ENCODE results near the gene FASTKD3.

The FASTKD3 gene

DNA sequence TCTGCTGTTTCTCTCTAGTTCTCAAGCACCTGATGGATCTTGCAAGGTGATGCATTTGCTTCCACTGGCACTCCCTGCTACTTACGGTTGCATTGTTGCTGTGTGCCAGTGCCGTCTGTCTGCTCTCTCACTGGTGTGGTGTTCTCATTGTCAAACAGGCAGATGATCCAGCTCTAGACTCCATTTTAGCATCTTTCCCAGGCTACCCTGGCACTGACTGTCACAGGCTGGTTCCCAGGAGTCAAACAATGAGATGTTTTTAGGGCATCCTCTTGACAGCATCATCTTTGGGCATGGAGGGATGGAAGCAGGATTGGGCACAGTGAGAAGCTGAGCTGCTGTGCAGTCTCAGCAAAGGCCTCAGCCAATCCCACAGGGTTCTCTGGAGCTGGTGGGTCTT is 13.0 kb upstream of the FASTKD3 start:
- no peak for ATAC-seq (ENCODE audit: low read depth)
- DNase-seq (ENCODE audit: low spot score), result no peak

DNA sequence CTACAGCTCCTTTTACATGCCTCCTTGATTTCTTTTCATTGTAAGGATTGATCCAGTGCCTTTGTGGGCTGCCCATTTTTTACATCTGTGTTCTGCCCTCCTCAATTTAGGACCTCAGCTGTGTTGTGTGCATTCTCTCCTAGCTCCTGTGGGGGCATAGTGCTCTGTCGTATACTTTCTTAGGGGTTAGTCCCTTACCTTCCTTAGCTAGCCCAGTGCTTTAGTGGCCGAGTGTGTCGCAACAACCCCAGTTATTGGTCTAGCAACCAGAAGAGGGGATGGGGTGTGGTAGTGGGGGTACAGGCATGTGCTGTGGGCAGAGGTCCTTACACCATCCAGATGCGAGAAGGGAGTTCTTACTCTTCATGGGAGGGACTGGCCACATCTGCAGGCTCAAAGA is 12.3 kb upstream of the FASTKD3 start:
- Histone ChIP-seq H3K27ac (ENCODE audit: poor library complexity, severe bottlenecking) (no peak overlapping the region), H3K4me1 (ENCODE audit: insufficient read depth, poor library complexity, severe bottlenecking) (peaks cover 2% of the 10 kb centered on the region), H3K27me3 (ENCODE audit: insufficient read depth, poor library complexity, severe bottlenecking) (no peaks in the 10 kb centered on the region), H3K36me3 (ENCODE audit: low read depth) (peaks cover 97% of the 10 kb centered on the region), H3K4me3 (ENCODE audit: severe bottlenecking) (no peak overlapping the region), H3K9me3 (ENCODE audit: severe bottlenecking) (no peaks in the 10 kb centered on the region)
- TF ChIP-seq, protein P1, sequence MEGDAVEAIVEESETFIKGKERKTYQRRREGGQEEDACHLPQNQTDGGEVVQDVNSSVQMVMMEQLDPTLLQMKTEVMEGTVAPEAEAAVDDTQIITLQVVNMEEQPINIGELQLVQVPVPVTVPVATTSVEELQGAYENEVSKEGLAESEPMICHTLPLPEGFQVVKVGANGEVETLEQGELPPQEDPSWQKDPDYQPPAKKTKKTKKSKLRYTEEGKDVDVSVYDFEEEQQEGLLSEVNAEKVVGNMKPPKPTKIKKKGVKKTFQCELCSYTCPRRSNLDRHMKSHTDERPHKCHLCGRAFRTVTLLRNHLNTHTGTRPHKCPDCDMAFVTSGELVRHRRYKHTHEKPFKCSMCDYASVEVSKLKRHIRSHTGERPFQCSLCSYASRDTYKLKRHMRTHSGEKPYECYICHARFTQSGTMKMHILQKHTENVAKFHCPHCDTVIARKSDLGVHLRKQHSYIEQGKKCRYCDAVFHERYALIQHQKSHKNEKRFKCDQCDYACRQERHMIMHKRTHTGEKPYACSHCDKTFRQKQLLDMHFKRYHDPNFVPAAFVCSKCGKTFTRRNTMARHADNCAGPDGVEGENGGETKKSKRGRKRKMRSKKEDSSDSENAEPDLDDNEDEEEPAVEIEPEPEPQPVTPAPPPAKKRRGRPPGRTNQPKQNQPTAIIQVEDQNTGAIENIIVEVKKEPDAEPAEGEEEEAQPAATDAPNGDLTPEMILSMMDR (IDR thresholded peaks at IDR 0.05; ENCODE audit: poor library complexity, severe bottlenecking), result no peak
- ATAC-seq (ENCODE audit: low read depth) (no peak), DNase-seq (ENCODE audit: low spot score) (no peak)

More for the DNA sequence above, 13.0 kb upstream of the FASTKD3 start:
- TF ChIP-seq, protein P1 (IDR thresholded peaks at IDR 0.05; ENCODE audit: poor library complexity, severe bottlenecking), result no peak
- Histone ChIP-seq H3K36me3 (ENCODE audit: low read depth) (peaks cover 97% of the 10 kb centered on the region), H3K27ac (ENCODE audit: poor library complexity, severe bottlenecking) (no peak overlapping the region), H3K4me3 (ENCODE audit: severe bottlenecking) (no peak overlapping the region), H3K4me1 (ENCODE audit: insufficient read depth, poor library complexity, severe bottlenecking) (peaks cover 2% of the 10 kb centered on the region), H3K27me3 (ENCODE audit: insufficient read depth, poor library complexity, severe bottlenecking) (no peaks in the 10 kb centered on the region), H3K9me3 (ENCODE audit: severe bottlenecking) (no peaks in the 10 kb centered on the region)

DNA sequence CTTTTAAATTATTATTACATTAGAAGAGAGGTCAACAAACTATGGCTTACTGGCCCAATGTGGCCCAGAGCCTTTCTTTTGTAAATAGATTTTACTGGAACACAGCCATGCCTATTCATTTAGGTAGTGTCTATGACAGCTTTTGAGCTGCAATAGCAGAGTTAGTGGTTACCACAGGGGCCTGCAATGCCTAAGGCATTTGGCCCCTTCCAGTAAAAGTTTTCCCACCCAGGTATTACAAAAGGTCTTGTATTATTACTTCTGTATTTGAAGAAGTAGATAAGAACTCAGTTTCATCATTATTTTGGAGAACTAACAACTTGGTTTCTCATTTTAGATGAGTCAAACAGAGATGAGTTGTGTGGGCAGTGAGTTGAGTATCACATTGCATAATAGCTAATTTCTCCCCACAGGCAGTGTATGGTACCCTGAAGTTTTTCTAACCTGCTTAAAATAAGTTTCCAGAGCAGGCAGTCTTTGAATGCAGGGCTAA is 9.6 kb upstream of the FASTKD3 start:
- no peak overlapping the region for H3K27ac ChIP-seq (ENCODE audit: poor library complexity, severe bottlenecking)
- TF ChIP-seq, protein P1 (IDR thresholded peaks at IDR 0.05; ENCODE audit: poor library complexity, severe bottlenecking), result no peak
- H3K4me3 ChIP-seq (ENCODE audit: severe bottlenecking), result no peak overlapping the region
- H3K4me1 ChIP-seq (ENCODE audit: insufficient read depth, poor library complexity, severe bottlenecking), result peaks cover 2% of the 10 kb centered on the region
- peaks cover 98% of the 10 kb centered on the region for H3K36me3 ChIP-seq (ENCODE audit: low read depth)
- H3K27me3 ChIP-seq (ENCODE audit: insufficient read depth, poor library complexity, severe bottlenecking), result no peaks in the 10 kb centered on the region
- DNase-seq (ENCODE audit: low spot score), result no peak
- no peaks in the 10 kb centered on the region for H3K9me3 ChIP-seq (ENCODE audit: severe bottlenecking)
- ATAC-seq (ENCODE audit: low read depth), result peak; percentile 68

DNA sequence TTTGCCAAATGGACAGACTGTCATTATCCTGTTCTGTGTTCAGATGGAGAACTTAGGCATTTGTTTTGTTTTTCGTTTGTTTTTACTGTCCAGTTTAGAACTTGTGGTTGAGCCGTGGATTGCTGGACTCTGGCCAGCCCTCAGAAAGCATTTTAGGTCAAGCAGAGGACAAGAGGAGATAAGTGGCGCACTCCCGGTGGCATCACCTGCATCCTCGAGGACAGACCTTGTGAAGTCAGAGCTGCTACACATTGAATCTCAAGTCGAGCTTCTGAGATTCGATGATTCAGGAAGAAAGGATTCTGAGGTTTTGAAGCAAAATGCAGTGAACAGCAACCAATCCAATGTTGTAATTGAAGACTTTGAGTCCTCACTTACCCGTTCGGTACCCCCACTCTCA is 9.0 kb upstream of the FASTKD3 start:
- TF ChIP-seq, protein P1 (IDR thresholded peaks at IDR 0.05; ENCODE audit: poor library complexity, severe bottlenecking), result no peak
- no peak for DNase-seq (ENCODE audit: low spot score)
- Histone ChIP-seq H3K36me3 (ENCODE audit: low read depth) (peaks cover 100% of the 10 kb centered on the region), H3K4me3 (ENCODE audit: severe bottlenecking) (no peak overlapping the region), H3K4me1 (ENCODE audit: insufficient read depth, poor library complexity, severe bottlenecking) (peaks cover 2% of the 10 kb centered on the region), H3K27ac (ENCODE audit: poor library complexity, severe bottlenecking) (no peak overlapping the region), H3K27me3 (ENCODE audit: insufficient read depth, poor library complexity, severe bottlenecking) (no peaks in the 10 kb centered on the region), H3K9me3 (ENCODE audit: severe bottlenecking) (no peaks in the 10 kb centered on the region)
- no peak for ATAC-seq (ENCODE audit: low read depth)

DNA sequence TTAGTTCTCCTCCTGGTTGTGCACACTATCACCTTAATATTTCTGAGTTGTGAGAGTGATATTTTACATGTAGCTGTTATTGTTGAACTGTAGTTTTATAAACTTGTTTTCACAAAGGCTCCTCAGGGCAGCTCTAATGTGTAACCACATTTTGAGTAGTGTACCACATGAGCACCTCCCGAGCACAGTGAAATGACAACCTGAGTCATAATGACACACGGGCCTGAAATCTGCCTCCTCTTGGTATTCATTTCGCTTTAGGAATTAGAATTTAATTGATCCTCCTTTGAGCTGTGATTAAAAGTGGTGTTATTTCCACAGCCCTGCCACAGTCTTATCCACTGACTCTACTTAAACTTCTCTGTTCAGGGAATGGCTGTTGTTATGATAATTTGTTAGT is 8.0 kb upstream of the FASTKD3 start:
- Histone ChIP-seq H3K4me1 (ENCODE audit: insufficient read depth, poor library complexity, severe bottlenecking) (peaks cover 2% of the 10 kb centered on the region), H3K27ac (ENCODE audit: poor library complexity, severe bottlenecking) (no peak overlapping the region), H3K36me3 (ENCODE audit: low read depth) (peaks cover 100% of the 10 kb centered on the region), H3K9me3 (ENCODE audit: severe bottlenecking) (no peaks in the 10 kb centered on the region), H3K27me3 (ENCODE audit: insufficient read depth, poor library complexity, severe bottlenecking) (no peaks in the 10 kb centered on the region), H3K4me3 (ENCODE audit: severe bottlenecking) (no peak overlapping the region)
- TF ChIP-seq, protein P1 (IDR thresholded peaks at IDR 0.05; ENCODE audit: poor library complexity, severe bottlenecking), result no peak
- ATAC-seq (ENCODE audit: low read depth), result peak; percentile 76
- DNase-seq (ENCODE audit: low spot score), result no peak

All from RWPE2 (cell line).